IMR-90 (cell line): ENCODE measurements around the gene CEP104. TPM values are rescaled to one million over a fixed set of nuclear protein-coding genes. Genes with fewer than 3 reads are reported as not detected.

Source experiments
- ATAC-seq: fragments of 200-7000 bp; cut with Tn5 transposase; 2 replicates; pipeline ENCODE4 v1.9.1; 2020; ENCODE audit warnings: low read depth, mild to moderate bottlenecking, moderate library complexity
- BruUV-seq: library from RNA; stranded (reverse); fragments of 400-500 nt; replicated peaks from 2 replicates; lab custom pipeline; 2021; lab: Mats Ljungman, UMichigan
- CTCF ChIA-PET: fragments of 300-600 bp; formaldehyde crosslinking; extraction: SDS; loops from one replicate; lab custom pipeline; 2021; ENCODE audit warnings: antibody characterized with exemption; lab: Yijun Ruan, JAX
- POLR2A ChIA-PET: fragments of 300-600 bp; sonication (Branson Sonifier 250); formaldehyde crosslinking; loops from one replicate; lab custom pipeline; 2022; ENCODE audit warnings: antibody characterized with exemption; ENCODE audit not compliant: unreplicated experiment; lab: Charles Lee
- DNase-seq: peaks from one replicate; pipeline ENCODE4 v3.0.0; 2013
- H2AFZ ChIP-seq: replicated peaks from 2 replicates; pipeline ENCODE3; 2013; ENCODE audit warnings: low read length, mild to moderate bottlenecking; ENCODE audit not compliant: poor library complexity
- H2AK5ac ChIP-seq: 2 replicates; pipeline ENCODE4 v1.6.1; 2013; ENCODE audit warnings: low read depth, low read length, inconsistent platforms
- H2AK9ac ChIP-seq: replicated peaks from 2 replicates; pipeline ENCODE3; 2013; ENCODE audit warnings: mild to moderate bottlenecking, low read depth, low read length, moderate library complexity; ENCODE audit not compliant: poor library complexity
- H2BK120ac ChIP-seq: 2 replicates; pipeline ENCODE4 v1.6.1; 2013; ENCODE audit warnings: low read depth, low read length, inconsistent platforms
- H2BK15ac ChIP-seq: 3 replicates; pipeline ENCODE4 v1.6.1; 2013; ENCODE audit warnings: low read depth, low read length, inconsistent platforms
- H2BK20ac ChIP-seq: 2 replicates; pipeline ENCODE4 v1.6.1; 2013; ENCODE audit warnings: low read depth, mild to moderate bottlenecking, inconsistent platforms, low read length, moderate library complexity
- H2BK5ac ChIP-seq: 2 replicates; pipeline ENCODE4 v1.6.1; 2013; ENCODE audit warnings: mild to moderate bottlenecking, low read depth, low read length, inconsistent platforms; ENCODE audit not compliant: poor library complexity, severe bottlenecking
- H3K14ac ChIP-seq: replicated peaks from 2 replicates; pipeline ENCODE4 v1.6.1; 2013; ENCODE audit warnings: low read depth, low read length, inconsistent platforms
- H3K18ac ChIP-seq: 2 replicates; pipeline ENCODE4 v1.6.1; 2013; ENCODE audit warnings: low read depth, low read length, control low read depth
- H3K23ac ChIP-seq: 2 replicates; pipeline ENCODE4 v1.6.1; 2013; ENCODE audit warnings: low read depth, low read length, inconsistent platforms
- H3K27ac ChIP-seq: 2 replicates; pipeline ENCODE4 v1.5.1; 2013; ENCODE audit warnings: mild to moderate bottlenecking, control low read depth, low read length; ENCODE audit not compliant: insufficient read depth
- H3K27me3 ChIP-seq: 2 replicates; pipeline ENCODE4 v1.6.1; 2013; ENCODE audit warnings: low read length; ENCODE audit not compliant: control insufficient read depth, insufficient read depth
- H3K36me3 ChIP-seq: 2 replicates; pipeline ENCODE4 v1.6.1; 2013; ENCODE audit warnings: low read length, mixed read lengths; ENCODE audit not compliant: control insufficient read depth, insufficient read depth
- H3K4ac ChIP-seq: 2 replicates; pipeline ENCODE4 v1.6.1; 2013; ENCODE audit warnings: low read depth, low read length, inconsistent platforms
- H3K4me1 ChIP-seq: 2 replicates; pipeline ENCODE4 v1.6.1; 2013; ENCODE audit warnings: low read length, mixed read lengths; ENCODE audit not compliant: control insufficient read depth, insufficient read depth
- H3K4me2 ChIP-seq: 2 replicates; pipeline ENCODE4 v1.6.1; 2013; ENCODE audit warnings: low read depth, mild to moderate bottlenecking, control low read depth, low read length, moderate library complexity
- H3K4me3 ChIP-seq: 2 replicates; pipeline ENCODE4 v1.5.1; 2013; ENCODE audit warnings: low read depth, mild to moderate bottlenecking, control low read depth, low read length, moderate library complexity; ENCODE audit not compliant: insufficient read depth
- H3K56ac ChIP-seq: 2 replicates; pipeline ENCODE4 v1.6.1; 2013; ENCODE audit warnings: low read length, inconsistent platforms; ENCODE audit not compliant: insufficient read depth; ENCODE audit errors: extremely low read depth
- H3K79me1 ChIP-seq, 2 experiments: 2 replicates each; pipeline ENCODE4 v1.6.1; 2013; ENCODE audit warnings: low read length in 2 of 2, inconsistent platforms in 1 of 2, low read depth in 1 of 2
- H3K9ac ChIP-seq: 2 replicates; pipeline ENCODE4 v1.6.1; 2013; ENCODE audit warnings: low read depth, low read length, control low read depth
- H3K9me1 ChIP-seq: 2 replicates; pipeline ENCODE4 v1.6.1; 2013; ENCODE audit warnings: low read length, inconsistent platforms; ENCODE audit not compliant: insufficient read depth
- H3K9me3 ChIP-seq: 2 replicates; pipeline ENCODE4 v1.6.1; 2013; ENCODE audit warnings: low read length; ENCODE audit not compliant: control insufficient read depth, insufficient read depth
- H4K20me1 ChIP-seq: 2 replicates; pipeline ENCODE4 v1.6.1; 2013; ENCODE audit warnings: low read length, inconsistent platforms; ENCODE audit not compliant: insufficient read depth
- H4K5ac ChIP-seq: 2 replicates; pipeline ENCODE4 v1.6.1; 2013; ENCODE audit warnings: mild to moderate bottlenecking, low read depth, low read length, control low read depth
- H4K8ac ChIP-seq, 2 experiments: 2 replicates each; pipeline ENCODE4 v1.6.1; 2013; ENCODE audit warnings: low read depth in 2 of 2, low read length in 2 of 2, control low read depth in 1 of 2, inconsistent platforms in 1 of 2
- H4K91ac ChIP-seq: 2 replicates; pipeline ENCODE4 v1.6.1; 2013; ENCODE audit warnings: low read depth, low read length, inconsistent platforms; ENCODE audit not compliant: insufficient read depth
- CHD1 ChIP-seq: IDR thresholded peaks from 2 replicates; pipeline ENCODE4 v1.6.1; 2012; ENCODE audit warnings: low read depth, low read length, improper control_type of control experiment
- CTCF ChIP-seq: conservative IDR thresholded peaks from 2 replicates; pipeline ENCODE4 v1.5.1; 2012; ENCODE audit warnings: mild to moderate bottlenecking, low read depth, low read length, improper control_type of control experiment
- FOS ChIP-seq: fragments of 150-350 bp; IDR thresholded peaks from 2 replicates; pipeline ENCODE4 v1.6.1; 2016; ENCODE audit warnings: low read depth, low read length
- MAFK ChIP-seq: IDR thresholded peaks from 2 replicates; pipeline ENCODE4 v1.6.1; 2012; ENCODE audit warnings: low read depth, low read length, improper control_type of control experiment
- MAZ ChIP-seq: IDR thresholded peaks from 2 replicates; pipeline ENCODE4 v1.6.1; 2012; ENCODE audit warnings: low read depth, mild to moderate bottlenecking, low read length, improper control_type of control experiment, moderate library complexity, borderline replicate concordance
- MXI1 ChIP-seq: IDR thresholded peaks from 2 replicates; pipeline ENCODE4 v1.6.1; 2012; ENCODE audit warnings: low read depth, mild to moderate bottlenecking, low read length, moderate library complexity, borderline replicate concordance
- NFE2L2 ChIP-seq: fragments of 150-350 bp; IDR thresholded peaks from 2 replicates; pipeline ENCODE4 v1.6.1; 2016; ENCODE audit warnings: low read depth, mild to moderate bottlenecking, low read length
- POLR2A ChIP-seq: IDR thresholded peaks from 2 replicates; pipeline ENCODE4 v1.6.1; 2012; ENCODE audit warnings: mild to moderate bottlenecking, low read depth, low read length
- RAD21 ChIP-seq: IDR thresholded peaks from 2 replicates; pipeline ENCODE4 v1.6.1; 2012; ENCODE audit warnings: low read length, improper control_type of control experiment
- RCOR1 ChIP-seq: IDR thresholded peaks from 2 replicates; pipeline ENCODE4 v1.6.1; 2012; ENCODE audit warnings: mild to moderate bottlenecking, low read length, improper control_type of control experiment; ENCODE audit not compliant: insufficient replicate concordance
- RFX5 ChIP-seq: IDR thresholded peaks from 2 replicates; pipeline ENCODE4 v1.8.0; 2012; ENCODE audit warnings: low read depth, mild to moderate bottlenecking, low read length, moderate library complexity
- SMC3 ChIP-seq: fragments of 150-350 bp; IDR thresholded peaks from 2 replicates; pipeline ENCODE4 v1.6.1; 2016; ENCODE audit warnings: low read depth, mild to moderate bottlenecking, antibody characterized with exemption, low read length, moderate library complexity
- USF2 ChIP-seq: fragments of 150-350 bp; IDR thresholded peaks from 2 replicates; pipeline ENCODE4 v1.6.1; 2017; ENCODE audit warnings: mild to moderate bottlenecking, antibody characterized with exemption, low read length, low read depth
- WGBS, 2 experiments: methylation state at CpG; one replicate each; pipeline versions ENCODE4 v1.1.5 to v1.1.7; 2013; ENCODE audit warnings: missing lambda C conversion rate in 2 of 2; ENCODE audit not compliant: insufficient read length in 1 of 2; ENCODE audit errors: extremely low coverage in 2 of 2; 5-methylcytosine and 5-hydroxymethylcytosine counted together
- dilution Hi-C: fragments of 300-500 bp; cut with HindIII; formaldehyde crosslinking; loops from one replicate; pipeline ENCODE4 v1.14.3; 2018; ENCODE audit warnings: low sequenced_read_pairs; ENCODE audit not compliant: unreplicated experiment
- in situ Hi-C: fragments of 300-500 bp; cut with MboI; formaldehyde crosslinking; loops from 3 replicates; pipeline ENCODE4 v1.14.3; 2019; ENCODE audit warnings: low sequenced_read_pairs, inconsistent platforms, mixed read lengths
- intact Hi-C: fragments of 100-400 bp; cut with micrococcal nuclease; formaldehyde crosslinking; loops from 2 replicates; pipeline ENCODE4 v1.10.0; 2022
- polyA plus RNA-seq, 3 experiments: library from polyadenylated mRNA; depleted of rRNA; stranded (reverse); fragments of >200 nt; gene quantifications; 2 replicates each; pipeline ENCODE4 v1.2.3, GENCODE V29; 2012; ENCODE audit warnings: low replicate concordance in 1 of 3
- total RNA-seq: library from RNA; depleted of rRNA; stranded (reverse); fragments of >200 nt; gene quantifications from 2 replicates; pipeline ENCODE4 v1.2.3, GENCODE V29; 2012

Gene CEP104
- total and polyA plus RNA-seq, 2 of the 4 experiments (the other 2 are of a cell fraction) = 14.3 to 17.5 TPM

- BruUV-seq = no TSS peak
- no peaks in the 10 kb centered on the region for H3K4me1 ChIP-seq
- H2AFZ ChIP-seq = no peak overlapping the region
- H3K4me2 ChIP-seq = no peak overlapping the region
- H4K20me1 ChIP-seq = no peaks in the 10 kb centered on the region
- no CpG with 5 or more reads among the region's 2 CpGs for WGBS, 2 experiments
- no peak overlapping the region for H3K4me3 ChIP-seq
- CTCF ChIA-PET = no interaction called here
- no peak overlapping the region for H2AK9ac ChIP-seq
- dilution Hi-C loops (no loop called here), intact Hi-C loops (no loop called here), in situ Hi-C loops (no loop called here)
- H3K18ac ChIP-seq = no peak overlapping the region
- no peak overlapping the region for H3K4ac ChIP-seq
- TF ChIP-seq RFX5 (no peak), MAZ (no peak), RCOR1 (no peak), CTCF (no peak), NFE2L2 (no peak), USF2 (no peak), CHD1 (no peak), MAFK (no peak), MXI1 (no peak), RAD21 (no peak), POLR2A (no peak), FOS (no peak), SMC3 (no peak)
- no peak overlapping the region for H3K23ac ChIP-seq
- no peak overlapping the region for H4K5ac ChIP-seq
- DNase-seq = no peak
- no peak overlapping the region for H4K91ac ChIP-seq
- H3K36me3 ChIP-seq = peaks cover 12% of the 10 kb centered on the region; the same call in 1 of the 2 replicates
- no peak overlapping the region for H2BK15ac ChIP-seq
- POLR2A ChIA-PET = no interaction called here
- H2AK5ac ChIP-seq = no peak overlapping the region
- no peaks in the 10 kb centered on the region for H3K79me1 ChIP-seq
- no peak overlapping the region for H2BK120ac ChIP-seq
- H2BK5ac ChIP-seq = no peak overlapping the region
- H3K56ac ChIP-seq = no peak overlapping the region
- no peak overlapping the region for H4K8ac ChIP-seq
- H3K9me3 ChIP-seq = no peaks in the 10 kb centered on the region
- H3K14ac ChIP-seq = no peak overlapping the region
- no peak overlapping the region for H3K27ac ChIP-seq
- ATAC-seq = no peak
- H2BK20ac ChIP-seq = no peak overlapping the region
- no peaks in the 10 kb centered on the region for H3K27me3 ChIP-seq
- no peak overlapping the region for H3K9ac ChIP-seq
- H3K9me1 ChIP-seq = no peaks in the 10 kb centered on the region
These were observed 42.9 kb downstream of the CEP104 start for GRCh38 chr1:3814065-3814464.
